EH (cell line): Measurements from ENCODE around the gene PRKD2.

ENCODE experiments used
- DNase-seq: peaks from one replicate; pipeline ENCODE4 v3.0.0-alpha.2; 2015; ENCODE audit warnings: low read depth

The PRKD2 gene

DNA sequence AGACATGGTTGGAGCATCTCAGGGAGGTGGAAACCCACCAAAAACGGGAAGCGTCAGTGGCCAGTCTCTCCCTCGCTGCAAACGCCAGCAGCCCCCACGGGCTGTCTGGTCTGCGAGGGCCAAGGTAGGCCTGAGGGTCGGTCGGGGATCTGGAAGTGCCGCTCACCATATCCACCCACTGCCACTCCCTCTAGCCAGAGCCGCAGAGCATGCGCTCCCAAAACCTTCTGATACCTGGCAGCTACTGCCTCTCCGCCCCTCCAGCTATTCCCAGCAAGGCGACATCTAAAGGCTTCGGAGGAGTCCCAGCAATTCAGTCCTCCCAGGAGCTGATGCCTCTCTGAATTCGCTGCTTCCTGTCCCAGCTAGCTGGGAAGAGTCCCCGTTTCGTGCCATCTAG, 24.5 kb upstream of the PRKD2 start:
- DNase-seq = no peak

DNA sequence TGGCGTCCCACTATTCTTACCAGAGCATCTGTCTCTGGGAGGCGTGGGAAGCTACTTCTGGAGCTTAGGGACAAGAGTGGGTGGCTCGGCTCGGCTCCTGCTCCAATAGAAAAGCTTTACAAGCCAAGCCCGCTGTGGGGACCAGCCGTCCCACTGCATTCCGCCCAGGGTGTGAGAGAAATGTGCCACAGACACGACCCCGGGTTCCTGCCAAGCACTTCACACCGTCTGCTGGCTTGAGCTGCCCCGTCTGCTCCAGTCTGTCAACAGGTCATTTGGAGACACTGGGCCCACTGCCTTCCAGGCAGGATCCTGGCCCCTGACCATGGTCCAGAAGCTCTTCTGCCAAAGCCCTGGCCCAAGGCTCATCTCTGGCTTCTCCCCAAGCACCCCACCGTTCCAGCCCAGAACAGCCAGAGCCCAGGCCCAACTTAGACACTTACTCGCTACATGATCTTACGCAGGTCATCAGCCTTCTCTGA, 22.4 kb upstream of the PRKD2 start:
- no peak for DNase-seq

DNA sequence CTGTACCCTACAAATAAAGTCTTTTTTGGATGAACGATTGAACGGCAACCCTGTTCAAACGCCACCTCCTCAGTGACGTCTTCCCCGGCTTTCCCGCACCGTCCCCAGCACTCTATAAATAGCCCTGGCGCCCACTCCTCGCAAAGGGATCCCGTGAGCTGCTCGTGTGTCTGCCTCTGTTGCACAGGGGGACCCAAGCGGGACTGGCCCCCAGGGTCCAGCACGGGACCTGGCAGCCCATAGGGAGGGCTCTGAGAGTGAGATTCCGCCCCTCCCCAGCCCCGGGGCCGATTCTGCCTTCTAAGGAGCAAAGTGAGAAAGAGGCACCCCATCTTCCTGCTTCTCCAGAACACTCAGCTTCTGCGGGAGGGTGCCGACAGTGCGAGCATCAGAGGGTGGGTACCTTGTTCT, 20.9 kb upstream of the PRKD2 start:
- DNase-seq = no peak

DNA sequence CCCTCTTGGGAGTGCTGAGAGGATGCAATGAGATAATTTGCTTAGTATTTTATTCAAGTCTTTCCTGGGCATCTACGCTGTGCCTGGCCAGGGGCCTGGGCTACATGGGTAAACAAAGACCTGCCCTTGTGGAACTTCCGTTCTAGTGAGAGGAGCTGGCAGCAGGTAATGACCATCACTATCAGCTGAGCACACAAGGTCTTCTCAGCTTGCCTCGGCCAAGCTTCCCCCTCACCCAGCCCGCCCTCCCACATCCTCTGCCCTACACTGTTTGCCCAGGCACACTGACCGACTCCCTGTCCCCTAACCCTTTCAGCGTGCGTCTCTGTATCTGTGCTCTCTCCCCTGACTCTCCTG, 20.4 kb upstream of the PRKD2 start:
- DNase-seq = no peak

DNA sequence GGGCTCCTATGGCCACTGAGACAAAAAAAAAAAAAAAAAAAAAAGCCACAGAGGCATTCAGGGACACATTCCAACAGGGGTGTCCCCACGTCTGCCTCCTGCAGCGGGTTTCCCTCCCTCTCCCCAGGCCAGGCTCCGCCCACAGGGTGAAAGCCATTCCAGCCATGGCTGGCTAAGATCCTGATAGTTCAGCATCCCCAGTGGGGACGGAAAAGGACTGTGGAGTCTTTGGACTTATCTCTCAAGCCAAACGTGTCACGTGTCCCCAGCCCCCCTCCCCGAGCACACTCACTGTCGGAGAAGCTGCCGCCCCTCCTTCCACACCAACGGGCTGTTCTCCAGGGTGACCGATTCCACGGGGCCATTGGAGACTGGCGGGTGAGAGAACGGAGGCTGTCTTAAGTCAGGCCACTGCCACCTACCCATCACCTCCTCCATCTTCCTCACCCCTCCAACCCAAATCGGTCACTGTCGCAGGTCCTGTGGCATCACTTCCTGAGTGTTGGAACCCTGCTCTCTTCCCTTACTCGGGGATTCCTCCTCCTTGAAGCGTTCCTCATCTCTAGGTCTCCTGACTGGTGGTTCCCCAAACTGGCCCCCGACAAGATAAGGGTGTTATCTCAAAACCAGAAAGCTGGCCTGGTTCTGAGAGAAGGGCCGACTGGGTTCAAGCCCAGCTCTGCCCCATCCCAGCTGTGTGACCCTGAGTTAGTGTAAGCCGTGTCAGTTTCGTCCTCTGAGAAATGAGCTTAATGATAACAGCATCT, 19.8 kb upstream of the PRKD2 start:
- DNase-seq = peak; percentile 55

DNA sequence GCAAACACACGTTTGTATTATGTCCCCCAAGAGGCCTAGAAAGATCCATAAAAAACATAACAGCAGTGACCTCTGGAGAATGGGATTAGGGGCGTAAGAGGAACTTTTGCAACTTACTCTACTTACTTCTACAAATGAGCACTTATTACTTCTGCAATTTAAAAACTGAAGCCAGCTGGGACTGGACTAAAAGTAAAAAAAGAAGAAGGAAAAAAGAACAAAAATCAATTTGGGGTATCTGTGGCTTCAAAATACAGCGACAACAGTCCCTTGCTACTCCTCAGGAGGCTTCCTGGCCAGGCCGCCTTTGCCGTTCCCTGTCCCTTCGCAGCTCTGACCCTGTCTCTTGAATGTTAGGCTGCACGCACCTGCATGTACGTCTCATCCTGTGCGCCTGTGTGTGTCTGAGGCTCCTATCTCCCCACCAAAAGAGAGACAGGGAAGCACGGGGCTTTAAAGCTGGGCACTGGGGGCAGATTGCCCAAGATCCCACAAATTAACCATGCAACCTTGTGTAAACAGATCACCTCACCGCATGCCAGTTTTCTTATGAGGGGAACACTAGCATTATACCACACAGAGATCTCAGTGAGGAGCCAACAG, 16.9 kb upstream of the PRKD2 start:
- no peak for DNase-seq

DNA sequence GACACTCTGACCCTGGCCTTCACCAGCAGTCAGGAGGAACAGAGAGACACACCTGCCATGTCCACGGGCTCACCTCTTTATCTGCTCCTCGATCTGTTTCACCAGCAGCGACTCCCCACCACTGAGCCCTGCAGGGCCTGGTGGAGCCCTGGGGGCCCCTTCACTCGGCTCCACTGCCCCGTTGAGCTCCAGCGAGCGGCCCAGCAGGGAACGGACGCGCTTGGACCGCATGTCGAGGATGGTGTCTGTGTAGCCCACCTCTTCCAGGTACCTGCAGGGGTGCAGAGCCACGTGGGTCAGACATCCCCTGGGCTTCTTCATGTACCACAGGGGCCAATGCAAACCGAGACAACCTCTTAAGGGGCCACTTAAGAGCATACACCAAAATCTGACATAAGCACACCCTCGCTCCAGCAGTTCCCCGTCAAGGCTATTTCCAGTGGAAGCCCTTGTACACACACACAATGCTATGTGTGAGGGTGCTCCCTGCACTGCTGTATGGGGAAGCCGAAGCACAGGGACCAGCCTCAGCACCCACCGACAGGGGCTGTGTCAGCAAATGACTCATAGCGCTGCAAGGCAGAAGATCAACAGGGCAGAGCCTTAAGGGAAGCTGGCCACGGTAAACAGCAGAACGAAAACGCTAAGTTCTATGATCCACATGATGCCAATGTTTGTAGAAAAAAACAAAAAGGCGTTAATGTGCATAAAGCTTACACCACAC, 16.2 kb upstream of the PRKD2 start:
- DNase-seq = peak; percentile 51

DNA sequence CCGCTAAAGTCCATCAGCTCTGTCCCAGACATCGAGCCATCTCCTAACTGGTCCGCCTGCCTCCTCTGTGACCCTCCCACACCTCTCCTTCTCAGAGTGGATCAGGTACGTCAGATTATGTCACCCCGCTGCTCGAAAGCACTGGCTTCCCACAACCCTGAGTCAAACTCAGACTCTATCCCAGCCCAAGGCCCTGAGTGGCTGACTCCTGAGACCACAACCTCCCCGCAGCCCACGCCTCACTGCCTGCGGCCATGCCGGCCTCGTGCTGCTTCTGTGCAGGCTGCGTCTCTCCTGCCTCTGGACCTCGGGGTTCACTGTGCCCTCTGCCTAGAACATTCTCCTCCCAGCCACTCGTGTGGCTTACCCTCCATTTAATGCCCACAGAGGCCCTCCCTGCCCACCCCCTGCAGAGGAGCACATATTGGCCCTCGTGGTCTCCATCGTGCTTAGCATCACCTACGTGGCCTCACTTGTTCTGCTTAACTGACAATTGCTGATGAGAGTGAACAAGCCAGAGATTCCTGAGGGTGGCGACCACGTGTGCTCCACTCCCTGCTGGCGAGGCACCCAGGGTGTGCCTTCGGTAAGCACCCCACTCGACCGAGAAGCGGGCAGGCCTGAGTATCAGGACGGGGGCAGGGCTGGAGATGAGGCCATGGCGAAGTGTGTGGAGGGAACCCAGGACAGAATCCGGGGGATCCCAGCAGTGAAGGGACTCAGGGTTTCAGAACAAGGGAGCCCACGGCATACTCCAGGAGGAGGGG, 15.4 kb upstream of the PRKD2 start:
- DNase-seq = no peak

DNA sequence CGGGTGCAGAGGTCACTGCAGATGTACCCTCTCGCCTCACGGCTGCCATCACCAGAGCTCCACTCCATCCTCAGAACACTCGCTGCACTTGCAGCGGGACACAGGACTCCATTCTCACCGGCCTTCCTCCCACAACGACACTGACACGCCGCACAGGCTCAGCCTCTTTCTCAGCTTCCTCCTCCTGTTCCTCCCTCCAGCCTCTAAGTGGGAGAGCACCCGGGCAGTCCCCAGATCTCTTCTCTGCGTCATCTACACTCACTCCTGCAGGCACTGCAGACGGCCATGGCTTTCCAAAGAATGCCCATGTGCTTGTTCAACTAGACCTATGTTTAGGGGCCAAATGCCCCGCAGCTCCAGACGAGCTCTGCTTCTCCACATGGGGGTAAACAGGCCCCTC, 14.7 kb upstream of the PRKD2 start:
- DNase-seq = peak; percentile 53

DNA sequence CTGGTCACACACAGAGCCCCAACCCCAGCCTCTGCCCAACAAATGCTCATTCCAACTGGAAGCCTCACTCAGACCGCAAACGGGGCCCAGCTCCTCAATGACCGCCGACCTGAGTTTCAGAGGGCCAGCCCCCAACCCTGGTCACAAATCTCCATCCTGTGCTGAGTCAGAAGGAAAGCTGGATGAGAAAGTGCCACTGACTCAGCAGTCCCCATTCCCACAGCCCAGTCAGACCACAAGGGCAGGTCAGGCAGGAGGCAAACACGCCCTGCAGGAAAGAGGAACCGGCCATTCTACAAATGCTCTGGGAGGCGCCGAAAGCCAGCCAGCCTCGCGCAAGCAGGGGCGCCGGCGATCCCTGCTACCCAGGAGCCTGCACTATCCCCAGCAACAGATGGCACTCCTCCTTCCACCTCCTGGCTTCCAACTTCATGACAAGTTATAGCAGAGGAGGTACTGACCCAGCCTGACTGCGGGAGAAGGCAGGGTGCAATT, 14.1 kb upstream of the PRKD2 start:
- DNase-seq = peak; percentile 97

DNA sequence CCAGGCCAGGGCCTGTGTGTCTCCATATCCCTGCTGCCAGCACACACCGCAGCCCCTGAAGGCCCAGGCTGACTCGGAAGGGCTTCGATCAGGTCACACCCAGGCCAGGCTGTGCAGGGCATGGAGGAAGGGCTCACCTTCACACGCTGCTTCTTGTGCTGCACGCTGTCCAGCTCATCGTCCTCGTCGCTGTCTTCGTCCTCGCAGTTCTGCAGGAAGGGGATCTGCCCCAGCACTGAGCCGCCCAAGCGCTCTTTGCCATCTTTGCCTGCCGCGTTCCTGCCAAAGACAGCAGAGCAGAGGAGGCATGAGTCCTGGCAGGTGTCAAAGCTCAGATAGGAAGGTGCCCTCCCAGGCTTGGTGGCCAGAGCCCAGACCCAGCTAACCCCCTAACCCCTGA, 13.7 kb upstream of the PRKD2 start:
- no peak for DNase-seq

DNA sequence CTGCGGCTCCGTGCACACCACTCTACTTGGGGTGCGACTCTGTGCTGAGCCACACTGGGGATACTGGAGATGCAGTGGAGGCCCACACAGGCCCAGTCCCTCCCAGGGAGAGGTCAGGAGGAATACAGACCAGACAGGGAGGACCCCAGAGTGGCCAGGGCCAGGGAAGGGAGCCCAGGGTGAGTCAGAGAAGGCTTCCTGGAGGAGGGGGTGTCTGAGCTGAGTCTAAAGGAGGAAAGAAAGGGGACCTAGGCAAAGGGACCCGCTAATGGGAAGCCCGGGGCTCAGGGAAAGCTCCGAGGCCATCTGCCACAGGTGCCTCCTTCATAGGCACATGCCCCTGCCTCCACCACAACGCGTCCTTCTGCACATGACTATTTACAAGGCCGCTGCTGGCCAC, 13.3 kb upstream of the PRKD2 start:
- no peak for DNase-seq

DNA sequence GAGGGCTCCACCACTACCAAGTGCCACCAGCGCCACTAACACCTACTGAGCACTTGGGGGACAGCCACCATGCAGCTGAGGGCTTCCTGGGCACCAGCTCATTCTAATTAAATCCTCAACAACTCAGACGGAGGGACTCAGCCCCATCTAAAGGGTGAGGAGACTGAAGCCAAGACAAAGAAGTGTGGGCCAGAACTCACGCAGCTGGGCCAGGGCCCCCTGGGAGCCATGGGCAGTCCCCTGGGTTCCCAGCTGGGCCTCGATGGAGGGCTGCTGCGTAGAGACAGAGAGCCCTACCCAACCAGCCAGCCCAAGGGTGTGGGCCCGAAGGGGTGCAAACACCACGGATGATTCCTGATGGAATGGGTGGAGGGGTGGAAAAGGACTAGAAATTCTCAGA, 12.8 kb upstream of the PRKD2 start:
- no peak for DNase-seq

DNA sequence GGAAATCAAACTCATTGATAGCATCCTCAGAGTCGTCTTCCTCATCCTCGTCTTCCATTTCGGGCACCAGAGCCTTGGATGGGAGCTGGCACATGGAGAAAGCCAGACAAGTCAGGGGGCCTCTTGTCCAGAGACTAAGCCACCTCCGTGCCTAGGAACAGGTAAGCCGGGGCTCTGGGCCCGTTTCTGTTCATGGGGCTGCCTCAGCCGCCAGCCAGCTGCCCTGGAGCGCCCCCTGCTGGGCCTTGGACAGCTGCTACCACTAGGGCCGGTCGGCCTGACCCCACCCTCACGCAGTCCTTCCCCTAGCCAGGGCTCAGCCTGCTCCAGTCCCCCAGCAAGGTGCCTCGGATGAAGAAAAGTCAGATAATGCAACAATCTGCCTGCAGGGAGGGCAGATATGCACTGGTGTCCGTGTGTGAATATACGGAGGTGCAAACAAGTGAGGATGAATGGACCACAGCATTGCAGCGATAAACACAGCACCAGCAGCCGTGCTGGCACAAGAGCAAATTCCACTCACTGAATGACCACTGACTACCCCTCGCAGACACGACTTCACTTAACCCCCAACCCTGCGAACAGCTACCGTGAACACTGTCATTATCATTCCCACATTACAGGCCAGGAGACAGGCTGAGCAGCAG, 11.9 kb upstream of the PRKD2 start:
- peak; percentile 61 for DNase-seq

DNA sequence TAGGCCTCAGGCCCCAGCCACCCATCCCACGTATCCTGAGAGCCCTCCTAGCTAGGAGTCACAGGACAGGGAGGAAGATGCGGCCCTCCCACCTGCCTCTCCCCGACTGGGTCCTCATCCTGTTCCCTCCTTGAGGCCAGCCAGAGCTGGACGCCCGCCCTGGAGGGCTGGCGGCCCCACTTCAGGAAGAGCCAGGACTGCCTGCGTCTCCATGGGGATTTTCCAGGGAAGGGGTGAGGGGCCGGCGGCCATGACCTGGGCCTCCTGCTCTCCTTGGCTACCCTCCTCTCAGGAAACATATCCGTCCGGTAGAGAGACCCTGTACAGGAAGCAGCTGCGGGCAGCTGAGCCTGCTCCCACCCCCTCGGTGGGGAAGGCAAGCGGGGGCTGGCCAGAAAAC, 11.3 kb upstream of the PRKD2 start:
- no peak for DNase-seq

DNA sequence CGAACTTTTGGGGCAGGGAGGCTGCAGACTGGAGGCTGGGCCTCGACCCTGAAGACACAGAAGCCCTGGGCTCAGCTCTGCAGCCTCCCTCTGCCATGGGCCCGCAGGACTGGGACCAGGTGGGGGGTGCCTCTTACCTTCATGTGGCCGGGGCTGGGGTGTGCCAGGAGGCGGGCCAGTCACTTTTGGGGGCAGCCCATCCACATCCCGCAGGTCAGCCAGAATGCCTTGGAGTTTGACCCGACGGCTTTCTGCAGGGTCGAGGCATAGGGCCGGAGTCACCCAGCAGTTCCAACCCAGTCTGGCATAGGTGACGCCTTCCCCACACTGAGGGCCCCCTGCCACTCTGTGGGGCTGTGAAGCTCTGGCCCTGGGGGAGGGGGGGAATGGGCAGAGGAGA, 10.8 kb upstream of the PRKD2 start:
- DNase-seq = no peak

DNA sequence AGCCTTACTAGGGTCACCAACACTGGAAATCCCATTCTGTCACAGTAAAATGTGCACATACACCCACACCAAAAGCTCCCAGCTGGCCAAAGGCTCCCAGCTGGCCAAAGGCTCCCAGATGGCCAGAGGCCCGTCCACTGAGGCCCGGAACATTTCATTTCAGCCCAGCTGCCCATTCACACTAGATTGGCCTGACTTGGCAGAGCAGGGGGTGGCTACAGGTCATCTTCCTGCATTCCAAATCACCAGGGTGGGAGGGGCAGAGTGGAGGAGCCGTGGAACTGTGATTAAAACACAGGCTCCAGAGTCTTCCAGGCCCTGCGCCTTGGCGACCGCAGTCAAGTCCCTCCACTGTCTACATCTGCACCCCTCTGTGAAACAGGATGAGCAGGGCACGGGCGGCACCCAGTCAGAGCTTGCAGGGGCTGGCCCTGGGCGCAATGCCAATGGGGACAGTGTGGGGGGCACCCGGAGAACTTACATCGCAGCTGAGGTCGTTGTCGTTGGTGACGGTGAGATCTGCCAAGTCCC, 10.1 kb upstream of the PRKD2 start:
- DNase-seq = no peak

DNA sequence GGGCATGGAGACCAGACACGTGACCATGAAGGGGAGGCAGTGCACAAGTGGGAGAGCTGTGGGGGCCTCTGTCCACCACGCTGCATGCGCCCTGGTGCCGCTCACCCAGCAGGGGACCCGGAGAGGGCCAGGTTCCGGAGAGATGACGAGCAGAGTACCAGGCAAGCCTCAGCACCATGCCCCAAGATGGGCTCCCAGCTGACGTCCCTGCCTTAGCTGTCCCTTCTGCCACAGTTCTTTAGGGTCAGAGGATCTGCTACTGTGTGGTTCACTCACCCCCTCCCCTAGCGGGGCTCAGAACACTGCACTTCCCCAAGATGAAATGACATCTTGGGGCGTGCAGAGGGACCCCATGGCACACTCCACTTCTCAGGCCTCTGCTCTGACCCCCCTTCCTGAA, 9.6 kb upstream of the PRKD2 start:
- DNase-seq = no peak

DNA sequence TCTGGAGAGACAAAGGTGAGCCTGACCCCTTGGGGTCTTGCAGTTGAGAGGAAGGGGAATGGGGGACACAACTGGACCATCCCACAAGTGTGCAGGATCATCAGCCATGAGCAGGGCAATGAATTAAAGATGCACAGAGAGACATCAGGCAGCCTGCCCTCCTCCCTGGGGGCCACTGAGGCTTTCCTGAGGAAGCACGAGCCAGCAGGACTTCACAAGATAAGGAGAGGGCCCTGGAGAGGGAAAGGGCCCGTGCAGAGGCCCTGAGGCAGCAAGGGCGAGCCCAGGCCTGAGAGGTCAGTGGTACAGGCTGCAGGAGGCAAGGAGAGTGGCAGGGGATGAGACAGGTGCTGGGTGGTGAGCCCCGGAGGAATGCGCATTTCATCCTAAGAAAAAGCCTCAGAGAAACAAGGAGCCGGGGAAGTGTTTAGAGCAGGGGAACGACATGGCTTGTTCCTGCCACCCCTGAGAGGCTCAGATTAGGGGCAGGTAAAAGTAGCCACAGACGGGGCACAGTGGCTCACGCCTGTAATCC, 9.0 kb upstream of the PRKD2 start:
- no peak for DNase-seq

DNA sequence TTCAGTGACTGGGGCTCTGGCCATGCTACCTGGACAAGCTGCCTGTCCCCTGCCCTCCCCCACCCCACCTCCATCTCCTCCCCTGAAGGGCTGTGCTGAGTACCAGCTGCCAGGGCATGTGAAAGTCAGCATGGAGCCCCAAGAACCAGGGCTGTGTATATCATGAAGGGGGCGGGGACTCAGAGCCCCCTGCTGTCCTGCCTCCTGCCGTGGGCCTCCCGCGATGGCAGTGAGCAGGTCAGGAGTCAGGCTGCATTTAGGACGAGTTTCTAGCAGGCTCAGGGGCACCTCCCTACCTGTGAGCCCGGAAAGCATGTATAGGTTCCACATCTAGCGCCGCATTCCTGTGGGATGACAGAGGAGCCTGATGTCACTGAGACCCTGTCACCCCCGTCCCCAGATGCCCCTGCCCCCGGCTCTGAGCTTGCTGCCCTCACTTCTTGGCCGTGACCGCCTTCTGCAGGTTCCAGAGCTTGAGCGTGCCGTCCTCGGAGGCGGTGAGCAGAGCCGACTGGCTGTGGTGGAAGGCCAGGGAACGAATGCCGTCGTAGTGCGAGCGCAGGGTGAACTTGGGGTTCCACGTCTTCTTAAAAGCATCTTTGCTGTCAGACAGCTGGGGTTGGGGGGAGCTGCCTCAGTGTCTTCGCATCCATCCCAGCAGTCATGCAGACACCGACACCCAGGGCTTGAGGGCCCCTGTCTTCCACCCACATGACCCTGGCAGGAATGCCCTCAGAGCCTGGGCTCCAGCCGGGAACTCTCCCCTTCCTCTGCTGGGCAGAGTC, 8.3 kb upstream of the PRKD2 start:
- DNase-seq = no peak

DNA sequence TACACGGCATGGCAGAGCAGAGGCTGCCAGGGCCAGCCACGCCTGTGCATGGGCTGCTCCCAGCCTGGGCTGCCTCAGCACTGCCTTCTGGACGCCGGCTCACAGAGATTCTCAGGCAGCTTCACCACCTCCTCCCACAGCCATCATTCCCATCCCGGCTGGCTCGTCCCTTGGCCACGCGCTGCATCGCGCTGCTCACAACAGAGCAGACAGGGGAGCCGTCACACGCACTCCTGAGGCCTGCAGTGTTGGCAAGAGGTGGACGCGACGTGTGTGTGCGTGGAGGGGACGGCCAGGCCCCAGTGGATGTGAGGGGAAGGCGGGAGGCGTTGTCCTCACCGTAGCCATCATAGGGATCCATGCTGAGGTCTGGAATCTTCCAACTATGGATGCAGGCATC, 7.6 kb upstream of the PRKD2 start:
- DNase-seq = no peak
